Measurements from ENCODE around the gene ZMYND10. TPM values are rescaled to one million over a fixed set of nuclear protein-coding genes. Genes with fewer than 3 reads are reported as not detected.

The ZMYND10 gene
- polyA plus RNA-seq, 1 of the 3 experiments (the other 2 are of a cell fraction) = 0.95 TPM

DNA sequence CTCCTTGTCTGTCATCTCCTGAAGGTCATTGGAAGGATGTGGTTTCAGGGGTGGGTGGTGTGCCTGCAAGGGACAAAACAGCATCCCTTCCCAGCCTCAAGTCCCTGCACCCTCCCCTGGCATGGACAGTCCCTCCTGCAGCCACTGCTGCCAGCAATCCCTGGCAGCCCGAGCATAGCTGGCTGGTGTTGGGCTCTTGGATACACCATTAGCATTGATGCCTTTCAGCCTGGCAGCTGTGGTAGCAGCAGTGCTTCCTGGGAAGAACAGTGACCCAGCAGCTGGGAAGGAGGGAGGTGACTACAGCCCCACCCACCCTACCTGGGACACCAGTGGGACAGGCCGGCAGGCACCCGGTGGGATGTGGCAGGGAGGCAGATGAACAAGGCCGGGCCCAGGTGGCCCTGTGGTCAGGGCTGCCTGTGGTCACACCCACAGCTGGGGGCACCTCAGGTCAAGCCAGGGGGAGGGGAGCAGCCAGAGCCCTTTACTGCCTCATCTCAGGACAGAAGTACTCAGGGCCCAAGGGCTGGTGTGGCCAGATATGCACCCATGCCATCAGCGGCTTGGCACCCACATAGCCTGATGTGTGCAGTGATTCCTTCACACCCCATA is 46.7 kb upstream of the ZMYND10 start:
- Histone ChIP-seq H3K27me3 (ENCODE audit: insufficient read depth) (no peaks in the 10 kb centered on the region), H3K4me1 (ENCODE audit: control insufficient read depth in 1 of 2, insufficient read depth in 2 of 2, low read depth in 1 of 2, low read length in 1 of 2) (peaks cover 0 to 95% of the 10 kb centered on the region in 2 experiments; a peak in 2 of 4 replicates), H3K4me3 (ENCODE audit: low read depth in 2 of 2, low read length in 1 of 2) (no peak overlapping the region), H3F3A (replicated peaks; ENCODE audit: insufficient read depth) (no peaks in the 10 kb centered on the region), H2AFZ (ENCODE audit: low read depth) (no peak overlapping the region), H3K4me2 (no peak overlapping the region), H3K9ac (no peak overlapping the region), H4K20me1 (ENCODE audit: insufficient read depth) (no peaks in the 10 kb centered on the region), H3K79me2 (ENCODE audit: insufficient read depth) (no peaks in the 10 kb centered on the region), H3K36me3 (replicated peaks in 1 of 2; ENCODE audit: control insufficient read depth in 1 of 2, insufficient read depth in 2 of 2, low read length in 1 of 2) (no peaks in the 10 kb centered on the region), H3K27ac (ENCODE audit: low read depth in 2 of 2, low read length in 1 of 2) (peak overlapping the region in 1 of 2 experiments; percentile 100; a peak in 2 of 4 replicates), H3K9me3 (no peaks in the 10 kb centered on the region), H3K9me2 (no peaks in the 10 kb centered on the region)
- TF ChIP-seq FOXJ3 (CRISPR knock-in tag; IDR thresholded peaks at IDR 0.05) (no peak), MXI1 (IDR thresholded peaks at IDR 0.05; ENCODE audit: low read depth, low read length) (no peak), FOXM1 (IDR thresholded peaks at IDR 0.05; ENCODE audit: low read depth) (no peak), JUND (IDR thresholded peaks at IDR 0.05) (no peak), NFIC (IDR thresholded peaks at IDR 0.05; ENCODE audit: borderline replicate concordance) (no peak), GATA2 (CRISPR knock-in tag; IDR thresholded peaks at IDR 0.05) (no peak), RXRA (IDR thresholded peaks at IDR 0.05; ENCODE audit: borderline replicate concordance, low read depth) (no peak), MEF2A (IDR thresholded peaks at IDR 0.05; ENCODE audit: borderline replicate concordance, low read depth) (no peak), YY1 (IDR thresholded peaks at IDR 0.05; ENCODE audit: low read depth) (no peak)
- TF ChIP-seq, protein P1, sequence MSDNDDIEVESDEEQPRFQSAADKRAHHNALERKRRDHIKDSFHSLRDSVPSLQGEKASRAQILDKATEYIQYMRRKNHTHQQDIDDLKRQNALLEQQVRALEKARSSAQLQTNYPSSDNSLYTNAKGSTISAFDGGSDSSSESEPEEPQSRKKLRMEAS (IDR thresholded peaks at IDR 0.05; ENCODE audit: low read depth) = no peak
- TF ChIP-seq, protein P2, sequence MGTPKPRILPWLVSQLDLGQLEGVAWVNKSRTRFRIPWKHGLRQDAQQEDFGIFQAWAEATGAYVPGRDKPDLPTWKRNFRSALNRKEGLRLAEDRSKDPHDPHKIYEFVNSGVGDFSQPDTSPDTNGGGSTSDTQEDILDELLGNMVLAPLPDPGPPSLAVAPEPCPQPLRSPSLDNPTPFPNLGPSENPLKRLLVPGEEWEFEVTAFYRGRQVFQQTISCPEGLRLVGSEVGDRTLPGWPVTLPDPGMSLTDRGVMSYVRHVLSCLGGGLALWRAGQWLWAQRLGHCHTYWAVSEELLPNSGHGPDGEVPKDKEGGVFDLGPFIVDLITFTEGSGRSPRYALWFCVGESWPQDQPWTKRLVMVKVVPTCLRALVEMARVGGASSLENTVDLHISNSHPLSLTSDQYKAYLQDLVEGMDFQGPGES (IDR thresholded peaks at IDR 0.05; ENCODE audit: low read depth, low read length) = no peak
- TF ChIP-seq, protein P3, sequence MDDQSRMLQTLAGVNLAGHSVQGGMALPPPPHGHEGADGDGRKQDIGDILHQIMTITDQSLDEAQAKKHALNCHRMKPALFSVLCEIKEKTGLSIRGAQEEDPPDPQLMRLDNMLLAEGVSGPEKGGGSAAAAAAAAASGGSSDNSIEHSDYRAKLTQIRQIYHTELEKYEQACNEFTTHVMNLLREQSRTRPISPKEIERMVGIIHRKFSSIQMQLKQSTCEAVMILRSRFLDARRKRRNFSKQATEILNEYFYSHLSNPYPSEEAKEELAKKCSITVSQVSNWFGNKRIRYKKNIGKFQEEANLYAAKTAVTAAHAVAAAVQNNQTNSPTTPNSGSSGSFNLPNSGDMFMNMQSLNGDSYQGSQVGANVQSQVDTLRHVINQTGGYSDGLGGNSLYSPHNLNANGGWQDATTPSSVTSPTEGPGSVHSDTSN (IDR thresholded peaks at IDR 0.05) = no peak
- CTCF ChIA-PET = interaction anchor here (0.6 to 11.5 kb wide), 12 partner anchors 12 to 525 kb away, joined by 3 to 128 read pairs (median 18); no protein-coding TSS in a partner anchor
- POLR2A ChIA-PET = interaction anchor here (1.8 to 2.1 kb wide), 3 partner anchors 39 to 41 kb away, joined by 6 to 14 read pairs (median 11); partner anchors contain the start of genes CYB561D2 and NPRL2
- no CpG with 5 or more reads among the region's 5 CpGs for WGBS (ENCODE audit: low lambda C conversion rate)
- DNase-seq = no peak

DNA sequence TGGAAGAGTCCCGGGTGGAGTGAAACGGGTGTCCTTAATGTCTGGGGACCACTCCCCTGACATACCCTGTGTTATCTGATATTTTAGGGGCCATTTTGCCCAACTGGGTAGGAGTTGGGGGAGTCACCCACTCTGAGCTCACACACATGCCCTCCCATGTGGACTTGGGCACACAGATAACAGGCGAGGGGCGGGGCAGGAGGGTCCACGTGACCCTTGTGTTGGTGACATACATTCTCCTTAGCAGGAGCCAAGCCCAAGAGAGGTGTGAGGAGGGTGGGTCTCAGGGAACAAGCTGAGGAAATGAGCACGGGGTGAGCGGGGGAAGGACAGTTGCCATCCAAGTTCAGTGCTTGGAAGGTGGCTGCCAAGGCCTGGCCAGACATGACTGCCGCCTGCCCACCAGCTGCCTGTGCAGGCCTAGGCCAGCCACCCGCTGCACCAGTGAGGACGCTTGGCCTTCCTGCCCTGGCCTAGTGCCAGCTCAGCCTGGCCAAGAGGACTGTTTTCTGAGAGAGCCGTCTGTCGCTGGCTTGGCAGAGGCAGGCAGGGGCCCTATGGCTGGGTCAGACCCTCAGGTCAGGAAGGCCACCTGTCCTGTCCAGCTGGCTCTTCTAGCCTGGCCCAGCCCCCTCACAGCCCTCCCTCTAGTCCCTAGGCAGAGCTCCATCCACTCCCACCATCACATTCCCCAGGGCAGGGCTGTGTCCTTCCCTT is 45.1 kb upstream of the ZMYND10 start:
- no peak overlapping the region for H3K4me3 ChIP-seq (ENCODE audit: low read depth in 2 of 2, low read length in 1 of 2)
- no peaks in the 10 kb centered on the region for H3K9me3 ChIP-seq
- H3K36me3 ChIP-seq (replicated peaks in 1 of 2; ENCODE audit: control insufficient read depth in 1 of 2, insufficient read depth in 2 of 2, low read length in 1 of 2) = no peaks in the 10 kb centered on the region
- peak; percentile 90 for DNase-seq
- 51% methylated on average over 10 of the region's 12 CpGs for WGBS (ENCODE audit: low lambda C conversion rate)
- no peak overlapping the region for H2AFZ ChIP-seq (ENCODE audit: low read depth)
- no peak overlapping the region for H3K4me2 ChIP-seq
- H3K9ac ChIP-seq = no peak overlapping the region
- H3K79me2 ChIP-seq (ENCODE audit: insufficient read depth) = no peaks in the 10 kb centered on the region
- H3K4me1 ChIP-seq (ENCODE audit: control insufficient read depth in 1 of 2, insufficient read depth in 2 of 2, low read depth in 1 of 2, low read length in 1 of 2) = peaks cover 0 to 99% of the 10 kb centered on the region in 2 experiments; a peak in 2 of 4 replicates
- H4K20me1 ChIP-seq (ENCODE audit: insufficient read depth) = no peaks in the 10 kb centered on the region
- H3F3A ChIP-seq (replicated peaks; ENCODE audit: insufficient read depth) = no peaks in the 10 kb centered on the region
- CTCF ChIA-PET = interaction anchor here (0.6 to 11.5 kb wide), 18 partner anchors 10 to 159 kb away, joined by 3 to 128 read pairs (median 6); partner anchors contain the start of genes CYB561D2, NPRL2 and TMEM115
- POLR2A ChIA-PET = interaction anchor here (0.8 to 2.7 kb wide), 16 partner anchors 9 to 994 kb away, joined by 3 to 27 read pairs (median 5); partner anchors contain the start of genes CYB561D2, MANF and NPRL2
- peak overlapping the region in 1 of 2 experiments; percentile 100; a peak in 2 of 4 replicates for H3K27ac ChIP-seq (ENCODE audit: low read depth in 2 of 2, low read length in 1 of 2)
- no peaks in the 10 kb centered on the region for H3K9me2 ChIP-seq
- no peaks in the 10 kb centered on the region for H3K27me3 ChIP-seq (ENCODE audit: insufficient read depth)
- TF ChIP-seq, protein P2 (IDR thresholded peaks at IDR 0.05; ENCODE audit: low read depth, low read length) = no peak
- TF ChIP-seq RCOR1 (IDR thresholded peaks at IDR 0.05; ENCODE audit: low read length) (peak; percentile 87; the same call in 1 of the 2 replicates), EZH2phosphoT487 (IDR thresholded peaks at IDR 0.05; ENCODE audit: borderline replicate concordance, low read depth) (no peak), CHD2 (IDR thresholded peaks at IDR 0.05; ENCODE audit: low read length, partially characterized antibody) (peak; percentile 93), NFIC (IDR thresholded peaks at IDR 0.05; ENCODE audit: borderline replicate concordance) (peak; percentile 50), MXI1 (IDR thresholded peaks at IDR 0.05; ENCODE audit: low read depth, low read length) (peak; percentile 80), RFX5 (IDR thresholded peaks at IDR 0.05; ENCODE audit: low read length) (no peak), SMC3 (IDR thresholded peaks at IDR 0.05; ENCODE audit: low read depth, low read length) (peak; percentile 10; the same call in 1 of the 2 replicates)
- TF ChIP-seq, protein P4, sequence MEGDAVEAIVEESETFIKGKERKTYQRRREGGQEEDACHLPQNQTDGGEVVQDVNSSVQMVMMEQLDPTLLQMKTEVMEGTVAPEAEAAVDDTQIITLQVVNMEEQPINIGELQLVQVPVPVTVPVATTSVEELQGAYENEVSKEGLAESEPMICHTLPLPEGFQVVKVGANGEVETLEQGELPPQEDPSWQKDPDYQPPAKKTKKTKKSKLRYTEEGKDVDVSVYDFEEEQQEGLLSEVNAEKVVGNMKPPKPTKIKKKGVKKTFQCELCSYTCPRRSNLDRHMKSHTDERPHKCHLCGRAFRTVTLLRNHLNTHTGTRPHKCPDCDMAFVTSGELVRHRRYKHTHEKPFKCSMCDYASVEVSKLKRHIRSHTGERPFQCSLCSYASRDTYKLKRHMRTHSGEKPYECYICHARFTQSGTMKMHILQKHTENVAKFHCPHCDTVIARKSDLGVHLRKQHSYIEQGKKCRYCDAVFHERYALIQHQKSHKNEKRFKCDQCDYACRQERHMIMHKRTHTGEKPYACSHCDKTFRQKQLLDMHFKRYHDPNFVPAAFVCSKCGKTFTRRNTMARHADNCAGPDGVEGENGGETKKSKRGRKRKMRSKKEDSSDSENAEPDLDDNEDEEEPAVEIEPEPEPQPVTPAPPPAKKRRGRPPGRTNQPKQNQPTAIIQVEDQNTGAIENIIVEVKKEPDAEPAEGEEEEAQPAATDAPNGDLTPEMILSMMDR (IDR thresholded peaks at IDR 0.05) = no peak
- TF ChIP-seq, protein P3 (IDR thresholded peaks at IDR 0.05) = no peak

Data from SK-N-SH (cell line).